Neural progenitor cell (in vitro differentiated cells): Measurements from ENCODE around the gene MTMR6. TPM values are rescaled to one million over a fixed set of nuclear protein-coding genes. Genes with fewer than 3 reads are reported as not detected.

Experiments used
- DNase-seq: peaks from one replicate; pipeline ENCODE4 v3.0.0-alpha.2; 2016; ENCODE audit warnings: low spot score
- H2AFZ ChIP-seq: fragments of 200-600 bp; sonication (generic); replicated peaks from 2 replicates; pipeline ENCODE4 v1.6.1; 2016; ENCODE audit warnings: antibody characterized with exemption
- H3F3A ChIP-seq: fragments of 200-600 bp; sonication (generic); 2 replicates; pipeline ENCODE4 v1.6.1; 2016; ENCODE audit warnings: antibody characterized with exemption, low read depth
- H3K27ac ChIP-seq: fragments of 200-600 bp; sonication (generic); 2 replicates; pipeline ENCODE4 v1.5.1; 2016; ENCODE audit warnings: mild to moderate bottlenecking
- H3K27me3 ChIP-seq: fragments of 200-600 bp; sonication (generic); 2 replicates; pipeline ENCODE4 v1.6.1; 2016; ENCODE audit warnings: mild to moderate bottlenecking, moderate library complexity
- H3K36me3 ChIP-seq: fragments of 200-600 bp; sonication (generic); 2 replicates; pipeline ENCODE4 v1.5.1; 2016
- H3K4me1 ChIP-seq: fragments of 200-600 bp; sonication (generic); 2 replicates; pipeline ENCODE4 v1.6.1; 2016; ENCODE audit warnings: mixed run types
- H3K4me2 ChIP-seq: fragments of 200-600 bp; sonication (generic); 2 replicates; pipeline ENCODE4 v1.6.1; 2016
- H3K4me3 ChIP-seq: fragments of 200-600 bp; sonication (generic); 2 replicates; pipeline ENCODE4 v1.5.1; 2016
- H3K79me2 ChIP-seq: fragments of 200-600 bp; sonication (generic); 2 replicates; pipeline ENCODE4 v1.6.1; 2016; ENCODE audit warnings: low read depth
- H3K9ac ChIP-seq: fragments of 200-600 bp; sonication (generic); 2 replicates; pipeline ENCODE4 v1.6.1; 2016
- H3K9me3 ChIP-seq: fragments of 200-600 bp; sonication (generic); 2 replicates; pipeline ENCODE4 v1.5.1; 2016; ENCODE audit warnings: low read depth
- H4K20me1 ChIP-seq: fragments of 200-600 bp; sonication (generic); 2 replicates; pipeline ENCODE4 v1.6.1; 2016; ENCODE audit warnings: low read depth
- H3K27ac Mint-ChIP-seq: 3 replicates; pipeline ENCODE4 v1.8.0; 2021; ENCODE audit warnings: mixed read lengths
- H3K27me3 Mint-ChIP-seq: 2 replicates; pipeline ENCODE4 v1.8.0; 2022; ENCODE audit warnings: low read depth, mild to moderate bottlenecking, inconsistent platforms, moderate library complexity, mixed read lengths; ENCODE audit not compliant: insufficient read depth
- H3K36me3 Mint-ChIP-seq: 3 replicates; pipeline ENCODE4 v1.8.0; 2021; ENCODE audit warnings: mixed read lengths
- H3K4me1 Mint-ChIP-seq: 3 replicates; pipeline ENCODE4 v1.8.0; 2021; ENCODE audit warnings: mixed read lengths
- H3K4me3 Mint-ChIP-seq: 3 replicates; pipeline ENCODE4 v1.8.0; 2021; ENCODE audit warnings: mild to moderate bottlenecking, moderate library complexity, mixed read lengths
- H3K9me3 Mint-ChIP-seq: 3 replicates; pipeline ENCODE4 v1.8.0; 2020; ENCODE audit warnings: mixed read lengths
- EZH2 ChIP-seq: fragments of 200-600 bp; sonication (generic); IDR thresholded peaks from 2 replicates; pipeline ENCODE4 v1.6.1; 2017; ENCODE audit warnings: antibody characterized with exemption, mild to moderate bottlenecking, moderate library complexity
- EZH2phosphoT487 ChIP-seq: fragments of 200-600 bp; sonication (generic); IDR thresholded peaks from 2 replicates; pipeline ENCODE4 v1.6.1; 2017; ENCODE audit warnings: antibody characterized with exemption
- total RNA-seq: library from RNA; depleted of rRNA; stranded (reverse); fragments of >200 nt; gene quantifications from 2 replicates; pipeline ENCODE4 v1.2.3, GENCODE V29; 2015; ENCODE audit warnings: low replicate concordance
- TF ChIP-seq, protein P1 (sequence below): fragments of 200-600 bp; sonication (generic); IDR thresholded peaks from 2 replicates; pipeline ENCODE4 v1.5.1; 2017; ENCODE audit warnings: antibody characterized with exemption, mild to moderate bottlenecking

Gene MTMR6
- total RNA-seq, 1 donor from 2014 or later = 19.1 TPM

DNA sequence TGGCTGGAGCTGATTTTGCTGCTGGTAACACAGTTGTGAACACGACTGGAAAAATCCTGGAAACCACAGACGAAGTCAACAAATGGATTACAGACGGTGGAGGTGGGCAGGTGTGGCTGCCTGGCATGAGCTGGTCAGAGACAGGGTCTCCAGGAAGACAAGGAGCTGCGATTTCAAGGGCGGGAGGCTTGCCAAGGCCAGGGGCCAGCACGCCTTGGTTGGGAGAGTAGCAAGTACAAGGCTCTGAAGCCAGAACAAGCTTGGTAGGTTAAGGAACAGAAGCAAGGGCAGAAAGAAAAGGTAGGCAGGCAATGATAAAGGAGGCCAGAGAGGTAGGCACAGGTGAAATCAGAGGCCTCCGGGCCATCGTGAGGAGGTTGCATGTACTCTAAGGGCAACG is 64.5 kb downstream of the MTMR6 start:
- Mint-ChIP-seq H3K4me1 (peaks cover 18% of the 10 kb centered on the region), H3K9me3 (peaks cover 2% of the 10 kb centered on the region)

DNA sequence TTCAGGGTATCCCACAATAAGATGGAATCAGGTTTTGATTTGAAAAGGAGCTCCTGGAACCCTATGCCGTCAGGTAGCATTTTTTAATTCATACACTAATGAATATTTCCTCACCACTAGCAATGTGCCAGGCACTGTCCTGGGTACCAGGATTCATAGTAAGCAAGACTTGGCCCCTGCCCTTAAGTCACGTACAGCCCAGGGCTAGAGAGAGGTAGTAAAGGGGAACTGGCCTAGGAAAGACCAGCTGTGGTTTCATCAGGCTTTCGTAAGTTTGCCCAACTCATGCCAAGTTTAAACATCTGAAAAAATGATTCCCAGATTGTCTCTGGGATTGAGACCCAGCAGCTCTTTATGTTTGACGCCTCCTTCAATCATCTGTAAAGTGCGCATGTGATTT is 69.3 kb downstream of the MTMR6 start:
- H3K4me3 Mint-ChIP-seq = peak overlapping the region; percentile 19
- no peak overlapping the region for H3K27ac ChIP-seq

More for the DNA sequence above, 64.5 kb downstream of the MTMR6 start:
- Histone ChIP-seq H3F3A (no peaks in the 10 kb centered on the region), H3K4me3 (no peak overlapping the region), H3K27ac (no peak overlapping the region), H3K9ac (no peak overlapping the region), H2AFZ (no peak overlapping the region), H3K9me3 (no peaks in the 10 kb centered on the region), H3K79me2 (no peaks in the 10 kb centered on the region), H4K20me1 (no peaks in the 10 kb centered on the region), H3K4me2 (no peak overlapping the region), H3K36me3 (no peaks in the 10 kb centered on the region), H3K27me3 (no peaks in the 10 kb centered on the region), H3K4me1 (no peaks in the 10 kb centered on the region)
- H3K36me3 Mint-ChIP-seq = no peaks in the 10 kb centered on the region
- peaks cover 13% of the 10 kb centered on the region for H3K27me3 Mint-ChIP-seq
- TF ChIP-seq, protein P1, sequence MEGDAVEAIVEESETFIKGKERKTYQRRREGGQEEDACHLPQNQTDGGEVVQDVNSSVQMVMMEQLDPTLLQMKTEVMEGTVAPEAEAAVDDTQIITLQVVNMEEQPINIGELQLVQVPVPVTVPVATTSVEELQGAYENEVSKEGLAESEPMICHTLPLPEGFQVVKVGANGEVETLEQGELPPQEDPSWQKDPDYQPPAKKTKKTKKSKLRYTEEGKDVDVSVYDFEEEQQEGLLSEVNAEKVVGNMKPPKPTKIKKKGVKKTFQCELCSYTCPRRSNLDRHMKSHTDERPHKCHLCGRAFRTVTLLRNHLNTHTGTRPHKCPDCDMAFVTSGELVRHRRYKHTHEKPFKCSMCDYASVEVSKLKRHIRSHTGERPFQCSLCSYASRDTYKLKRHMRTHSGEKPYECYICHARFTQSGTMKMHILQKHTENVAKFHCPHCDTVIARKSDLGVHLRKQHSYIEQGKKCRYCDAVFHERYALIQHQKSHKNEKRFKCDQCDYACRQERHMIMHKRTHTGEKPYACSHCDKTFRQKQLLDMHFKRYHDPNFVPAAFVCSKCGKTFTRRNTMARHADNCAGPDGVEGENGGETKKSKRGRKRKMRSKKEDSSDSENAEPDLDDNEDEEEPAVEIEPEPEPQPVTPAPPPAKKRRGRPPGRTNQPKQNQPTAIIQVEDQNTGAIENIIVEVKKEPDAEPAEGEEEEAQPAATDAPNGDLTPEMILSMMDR = no peak
- H3K27ac Mint-ChIP-seq = peak overlapping the region; percentile 35
- H3K4me3 Mint-ChIP-seq = no peak overlapping the region
- DNase-seq = no peak

DNA sequence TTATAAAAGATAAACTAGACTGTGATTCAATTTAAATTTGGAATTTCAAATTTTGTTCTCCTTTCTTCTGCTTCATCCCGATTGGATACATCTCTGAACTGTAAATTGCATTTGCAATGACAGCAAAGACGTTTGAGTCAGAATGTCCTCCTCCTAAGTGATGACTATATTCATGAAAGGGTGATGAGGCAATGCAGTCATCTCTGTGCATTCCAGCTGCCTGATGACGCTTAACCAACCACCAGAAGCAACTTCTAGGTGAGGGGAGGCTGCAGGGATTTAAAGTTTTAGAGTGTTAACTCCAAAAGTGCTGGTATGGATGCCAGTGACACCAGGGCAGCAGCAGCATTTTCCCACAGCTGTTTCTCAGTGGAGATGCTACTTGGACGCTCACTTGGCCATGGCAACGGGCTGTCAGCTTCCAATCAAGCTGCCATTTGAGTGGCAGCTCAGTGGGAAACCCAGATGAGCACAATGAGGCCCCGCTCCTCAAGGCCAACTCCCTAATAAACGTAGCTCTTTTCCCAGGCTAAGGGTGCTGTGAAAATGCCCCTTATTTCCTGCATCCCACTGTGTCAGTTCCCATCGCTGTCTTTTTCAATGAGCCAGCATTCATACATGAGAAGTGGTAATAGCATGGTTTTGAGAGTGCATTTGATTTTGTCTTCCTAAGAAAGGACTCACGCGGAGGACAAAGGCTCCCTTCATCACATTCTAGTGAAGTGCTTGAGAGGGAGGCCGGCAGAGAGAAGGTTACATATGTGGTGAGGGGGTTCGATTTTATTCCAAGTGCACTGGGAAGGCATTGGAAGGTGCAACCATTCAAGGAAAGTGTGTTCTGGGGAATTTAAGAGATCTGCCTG is 70.0 kb downstream of the MTMR6 start:
- Histone ChIP-seq H2AFZ (no peak overlapping the region), H3K27me3 (no peaks in the 10 kb centered on the region), H3K9ac (no peak overlapping the region)

More for the DNA sequence above, 69.3 kb downstream of the MTMR6 start:
- Mint-ChIP-seq H3K36me3 (peaks cover 4% of the 10 kb centered on the region), H3K9me3 (peaks cover 10% of the 10 kb centered on the region), H3K4me1 (peaks cover 39% of the 10 kb centered on the region), H3K27ac (peak overlapping the region; percentile 99), H3K27me3 (peaks cover 12% of the 10 kb centered on the region)
- Histone ChIP-seq H3F3A (no peaks in the 10 kb centered on the region), H3K79me2 (no peaks in the 10 kb centered on the region), H3K4me2 (no peak overlapping the region), H3K36me3 (no peaks in the 10 kb centered on the region), H2AFZ (no peak overlapping the region), H3K9me3 (no peaks in the 10 kb centered on the region), H3K4me1 (peaks cover 6% of the 10 kb centered on the region), H3K4me3 (no peak overlapping the region), H3K27me3 (no peaks in the 10 kb centered on the region), H3K9ac (no peak overlapping the region), H4K20me1 (no peaks in the 10 kb centered on the region)
- TF ChIP-seq EZH2phosphoT487 (no peak), EZH2 (no peak)
- TF ChIP-seq, protein P1 = no peak
- DNase-seq = no peak

More for the DNA sequence above, 70.0 kb downstream of the MTMR6 start:
- no peaks in the 10 kb centered on the region for H3K36me3 ChIP-seq
- H3K27ac ChIP-seq = no peak overlapping the region
- H3K4me1 ChIP-seq = peaks cover 6% of the 10 kb centered on the region
- TF ChIP-seq, protein P1 = no peak
- no peak for TF ChIP-seq EZH2
- TF ChIP-seq EZH2phosphoT487 = no peak
- H3K9me3 ChIP-seq = no peaks in the 10 kb centered on the region
- no peaks in the 10 kb centered on the region for H3F3A ChIP-seq
- peaks cover 11% of the 10 kb centered on the region for H3K27me3 Mint-ChIP-seq
- no peaks in the 10 kb centered on the region for H3K79me2 ChIP-seq
- peaks cover 4% of the 10 kb centered on the region for H3K36me3 Mint-ChIP-seq
- H4K20me1 ChIP-seq = no peaks in the 10 kb centered on the region
- no peak for DNase-seq
- no peak overlapping the region for H3K4me3 ChIP-seq
- peaks cover 8% of the 10 kb centered on the region for H3K9me3 Mint-ChIP-seq
- H3K4me1 Mint-ChIP-seq = peaks cover 43% of the 10 kb centered on the region
- peak overlapping the region; percentile 99 for H3K27ac Mint-ChIP-seq
- H3K4me3 Mint-ChIP-seq = peak overlapping the region; percentile 59
- no peak overlapping the region for H3K4me2 ChIP-seq
